Measurements from ENCODE around the gene UNC50. TPM values are rescaled to one million over a fixed set of nuclear protein-coding genes. Genes with fewer than 3 reads are reported as not detected.
A peak's percentile ranks its signal among the peaks of the same experiment; 100 is the strongest.

Gene UNC50
- total RNA-seq, 1 donor from 2014 or later = 32.0 TPM

DNA sequence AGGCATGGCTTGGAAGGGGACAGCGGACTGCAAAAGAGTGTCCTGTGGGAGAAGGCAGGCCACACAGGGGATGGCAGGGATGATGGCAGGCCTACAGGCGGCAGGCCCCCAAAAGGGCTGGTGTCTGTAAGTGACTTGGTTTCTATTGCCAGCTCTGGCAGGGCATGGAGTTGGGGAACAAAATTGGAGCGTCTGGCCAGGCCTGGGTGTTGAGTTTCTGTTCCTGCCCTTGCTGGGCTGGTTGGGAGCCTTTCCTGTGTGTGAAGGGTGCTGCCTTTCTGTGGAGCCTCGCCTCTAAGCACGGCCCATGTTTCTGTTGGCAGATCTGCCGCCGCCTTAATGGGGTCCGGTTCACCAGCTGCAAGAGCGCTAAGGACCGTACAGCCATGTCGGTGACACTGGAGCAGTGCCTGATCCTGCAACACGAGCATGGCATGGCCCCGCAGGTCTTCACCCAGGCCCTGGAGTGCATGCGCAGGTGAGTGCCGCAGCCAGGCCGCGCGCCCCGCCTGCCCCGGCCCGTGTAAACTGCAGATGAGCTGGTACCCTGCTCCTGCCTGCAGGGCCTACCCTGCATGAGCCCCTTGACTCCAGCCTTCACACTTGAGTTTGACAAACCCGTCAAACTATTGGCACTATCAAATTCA, 31.6 kb upstream of the UNC50 start:
- no peak for DNase-seq
- TF ChIP-seq, protein P1, sequence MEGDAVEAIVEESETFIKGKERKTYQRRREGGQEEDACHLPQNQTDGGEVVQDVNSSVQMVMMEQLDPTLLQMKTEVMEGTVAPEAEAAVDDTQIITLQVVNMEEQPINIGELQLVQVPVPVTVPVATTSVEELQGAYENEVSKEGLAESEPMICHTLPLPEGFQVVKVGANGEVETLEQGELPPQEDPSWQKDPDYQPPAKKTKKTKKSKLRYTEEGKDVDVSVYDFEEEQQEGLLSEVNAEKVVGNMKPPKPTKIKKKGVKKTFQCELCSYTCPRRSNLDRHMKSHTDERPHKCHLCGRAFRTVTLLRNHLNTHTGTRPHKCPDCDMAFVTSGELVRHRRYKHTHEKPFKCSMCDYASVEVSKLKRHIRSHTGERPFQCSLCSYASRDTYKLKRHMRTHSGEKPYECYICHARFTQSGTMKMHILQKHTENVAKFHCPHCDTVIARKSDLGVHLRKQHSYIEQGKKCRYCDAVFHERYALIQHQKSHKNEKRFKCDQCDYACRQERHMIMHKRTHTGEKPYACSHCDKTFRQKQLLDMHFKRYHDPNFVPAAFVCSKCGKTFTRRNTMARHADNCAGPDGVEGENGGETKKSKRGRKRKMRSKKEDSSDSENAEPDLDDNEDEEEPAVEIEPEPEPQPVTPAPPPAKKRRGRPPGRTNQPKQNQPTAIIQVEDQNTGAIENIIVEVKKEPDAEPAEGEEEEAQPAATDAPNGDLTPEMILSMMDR (IDR thresholded peaks at IDR 0.05; ENCODE audit: borderline replicate concordance) = no peak
- H3K4me1 ChIP-seq = peaks cover 20% of the 10 kb centered on the region
- H3K27ac ChIP-seq (replicated peaks) = no peak overlapping the region
- intact Hi-C loops (cut with micrococcal nuclease) = no loop called here
- H3K27me3 ChIP-seq (ENCODE audit: low read depth) = no peaks in the 10 kb centered on the region
- peaks cover 77% of the 10 kb centered on the region for H3K36me3 ChIP-seq
- no peak overlapping the region for H3K4me3 ChIP-seq
- H3K9me3 ChIP-seq (replicated peaks) = no peaks in the 10 kb centered on the region

DNA sequence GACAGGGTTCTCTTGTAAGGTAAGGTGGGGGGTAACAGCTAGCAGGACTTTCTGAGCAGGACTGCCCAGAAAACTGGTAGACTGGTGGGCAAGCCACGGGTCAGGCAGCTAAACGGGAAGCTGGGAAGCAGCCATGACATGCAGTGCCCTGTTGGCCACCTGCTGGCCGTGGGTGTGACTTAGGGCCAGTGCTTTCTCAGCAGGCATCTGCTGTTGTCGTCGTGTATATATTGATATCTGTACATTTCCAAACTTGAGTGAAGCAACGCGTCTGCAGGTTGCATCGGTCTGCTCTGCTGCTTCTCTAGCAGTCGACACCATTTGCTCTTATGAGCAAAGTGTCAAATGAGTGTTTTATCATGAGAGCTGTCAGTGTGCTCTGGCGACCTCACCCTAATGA, 31.1 kb upstream of the UNC50 start:
- TF ChIP-seq, protein P1 (IDR thresholded peaks at IDR 0.05; ENCODE audit: borderline replicate concordance) = peak; percentile 58

DNA sequence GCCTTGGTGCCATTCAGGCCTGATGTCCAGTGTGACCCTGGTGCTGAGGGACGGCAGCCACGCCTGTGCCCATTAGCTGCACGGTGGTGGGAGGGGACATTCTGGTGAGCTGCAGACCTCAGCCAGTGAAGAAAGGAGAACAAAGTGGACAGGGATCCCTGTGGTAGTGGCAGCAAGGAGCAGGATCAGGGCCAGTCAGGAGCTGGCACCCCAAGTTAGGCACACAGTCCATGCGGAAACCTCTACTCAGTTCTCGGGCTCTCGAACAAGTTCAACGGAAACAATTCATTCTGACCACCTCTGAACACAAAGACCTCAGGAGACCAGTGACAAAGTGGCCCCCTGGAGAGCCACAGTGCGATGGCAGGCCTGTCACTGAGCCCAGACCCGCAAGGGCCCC, 30.2 kb upstream of the UNC50 start:
- no peak overlapping the region for H3K4me3 ChIP-seq
- H3K27ac ChIP-seq (replicated peaks) = no peak overlapping the region
- no peaks in the 10 kb centered on the region for H3K9me3 ChIP-seq (replicated peaks)
- TF ChIP-seq, protein P1 (IDR thresholded peaks at IDR 0.05; ENCODE audit: borderline replicate concordance) = no peak
- peaks cover 20% of the 10 kb centered on the region for H3K4me1 ChIP-seq
- H3K27me3 ChIP-seq (ENCODE audit: low read depth) = no peaks in the 10 kb centered on the region
- peaks cover 75% of the 10 kb centered on the region for H3K36me3 ChIP-seq
- DNase-seq = no peak
- intact Hi-C loops (cut with micrococcal nuclease) = no loop called here

More for the DNA sequence above, 31.1 kb upstream of the UNC50 start:
- no peaks in the 10 kb centered on the region for H3K9me3 ChIP-seq (replicated peaks)
- no peak overlapping the region for H3K27ac ChIP-seq (replicated peaks)
- H3K4me1 ChIP-seq = peaks cover 20% of the 10 kb centered on the region
- intact Hi-C loops (cut with micrococcal nuclease) = no loop called here
- no peak for DNase-seq
- H3K4me3 ChIP-seq = no peak overlapping the region
- peaks cover 75% of the 10 kb centered on the region for H3K36me3 ChIP-seq
- H3K27me3 ChIP-seq (ENCODE audit: low read depth) = no peaks in the 10 kb centered on the region

DNA sequence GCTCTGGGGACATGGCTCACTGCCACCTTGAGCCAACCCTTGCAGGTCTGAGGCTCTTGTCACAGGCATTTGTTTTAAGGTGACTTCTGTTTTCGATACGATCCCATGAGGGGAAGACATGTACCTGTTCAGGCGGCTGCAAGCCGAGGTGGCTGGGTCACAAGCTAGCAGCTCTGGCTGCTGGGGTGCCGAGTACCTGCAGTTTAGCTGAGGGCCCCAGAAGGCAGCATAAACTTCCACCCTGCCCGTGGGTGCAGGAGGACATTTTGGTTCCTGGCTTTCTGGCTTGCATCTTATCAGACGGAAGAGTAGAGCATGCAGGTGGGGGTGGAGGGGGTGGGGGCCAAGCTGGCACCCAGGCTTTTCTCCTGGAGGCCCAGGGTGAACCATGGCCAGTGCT, 28.5 kb upstream of the UNC50 start:
- Histone ChIP-seq H3K4me1 (peaks cover 20% of the 10 kb centered on the region), H3K9me3 (replicated peaks) (no peaks in the 10 kb centered on the region), H3K36me3 (peaks cover 69% of the 10 kb centered on the region), H3K27me3 (ENCODE audit: low read depth) (no peaks in the 10 kb centered on the region), H3K4me3 (no peak overlapping the region), H3K27ac (replicated peaks) (peak overlapping the region; percentile 36)
- intact Hi-C loops (cut with micrococcal nuclease) = no loop called here
- TF ChIP-seq, protein P1 (IDR thresholded peaks at IDR 0.05; ENCODE audit: borderline replicate concordance) = no peak
- DNase-seq = no peak

DNA sequence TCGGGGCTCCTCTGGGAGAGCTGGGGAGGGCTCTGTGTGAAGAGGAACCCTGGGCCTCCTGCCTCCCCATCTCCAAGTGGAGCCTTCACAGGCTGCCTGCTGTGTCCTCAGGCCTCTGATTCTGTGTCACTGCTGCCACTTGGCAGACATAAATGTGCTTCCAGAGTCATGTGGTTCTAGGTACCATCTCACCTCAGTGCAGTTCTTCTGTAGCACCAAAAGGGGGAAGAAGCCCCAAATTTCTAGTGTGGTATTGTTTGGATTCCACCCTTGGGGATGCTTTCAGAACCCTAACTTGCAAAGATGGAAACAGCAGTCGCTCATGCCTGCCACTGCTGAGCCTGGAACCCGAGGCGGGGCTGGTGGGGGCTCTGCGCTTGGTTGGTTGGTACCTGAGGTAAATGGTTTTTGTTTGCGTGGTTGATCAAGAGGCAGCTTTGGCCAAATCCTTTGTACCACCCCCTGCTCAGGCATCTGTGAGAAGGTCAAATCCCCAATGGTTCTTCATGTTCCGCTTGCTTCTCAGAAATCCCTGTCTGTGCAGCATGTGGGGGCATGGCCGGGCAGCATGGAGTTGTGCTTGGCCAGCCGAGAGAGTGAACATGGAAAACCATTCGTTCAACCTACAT, 27.6 kb upstream of the UNC50 start:
- H3K9me3 ChIP-seq (replicated peaks) = no peaks in the 10 kb centered on the region
- H3K27me3 ChIP-seq (ENCODE audit: low read depth) = no peaks in the 10 kb centered on the region
- H3K4me1 ChIP-seq = peaks cover 20% of the 10 kb centered on the region
- intact Hi-C loops (cut with micrococcal nuclease) = no loop called here
- TF ChIP-seq, protein P1 (IDR thresholded peaks at IDR 0.05; ENCODE audit: borderline replicate concordance) = no peak
- H3K27ac ChIP-seq (replicated peaks) = no peak overlapping the region
- no peak for DNase-seq
- H3K36me3 ChIP-seq = peaks cover 73% of the 10 kb centered on the region
- H3K4me3 ChIP-seq = no peak overlapping the region

Data from left ventricle myocardium inferior (tissue), 1 donor.